Activated CD4-positive, alpha-beta T cell treated with anti-CD3 and anti-CD28 coated beads for 36 hours (primary cell): Measurements from ENCODE around the gene ZNF586. TPM values are rescaled to one million over a fixed set of nuclear protein-coding genes. Genes with fewer than 3 reads are reported as not detected.
"Not testable (repeated sequence)": the region's sequence is repeated elsewhere in the genome, so short reads cannot be mapped to it uniquely, and the experiment has no call there.

ENCODE experiments used
- ATAC-seq: fragments of 200-7000 bp; cut with Tn5 transposase; one replicate; pipeline ENCODE4 v1.10.0; 2021; ENCODE audit warnings: mild to moderate bottlenecking, moderate library complexity
- CTCF ChIA-PET: fragments of 350-600 bp; sonication (Branson Sonifier 250); formaldehyde crosslinking; loops from one replicate; lab custom pipeline; 2021; ENCODE audit warnings: antibody characterized with exemption; lab: Charles Lee
- POLR2A ChIA-PET: fragments of 350-600 bp; sonication (Branson Sonifier 250); formaldehyde crosslinking; loops from one replicate; lab custom pipeline; 2021; ENCODE audit warnings: antibody characterized with exemption, inconsistent platforms; lab: Charles Lee
- DNase-seq: peaks from one replicate; pipeline ENCODE4 v3.0.0-alpha.2; 2020
- H3K27ac Mint-ChIP-seq: one replicate; pipeline ENCODE4 v1.8.0; 2021; ENCODE audit warnings: mixed read lengths
- H3K27me3 Mint-ChIP-seq: one replicate; pipeline ENCODE4 v1.8.0; 2021; ENCODE audit warnings: mixed read lengths
- H3K36me3 Mint-ChIP-seq: one replicate; pipeline ENCODE4 v1.8.0; 2021; ENCODE audit warnings: low read depth, mixed read lengths
- H3K4me1 Mint-ChIP-seq: one replicate; pipeline ENCODE4 v1.8.0; 2021; ENCODE audit warnings: mixed read lengths
- H3K4me3 Mint-ChIP-seq: one replicate; pipeline ENCODE4 v1.8.0; 2021; ENCODE audit warnings: mild to moderate bottlenecking, moderate library complexity, mixed read lengths
- H3K9me3 Mint-ChIP-seq: one replicate; pipeline ENCODE4 v1.8.0; 2021; ENCODE audit warnings: low read depth, mixed read lengths
- intact Hi-C, 2 experiments: fragments of 100-400 bp; cut with DNase I in 1 of 2; cut with micrococcal nuclease in 1 of 2; formaldehyde crosslinking; loops; one replicate each; pipeline versions ENCODE4 v1.14.2 to v1.15.1; 2022 to 2024; cut with DNase I, micrococcal nuclease
- total RNA-seq, 2 experiments: library from RNA; stranded (reverse); gene quantifications; one replicate each; pipeline ENCODE4 v1.2.3, GENCODE V29; 2021

ZNF586 gene
- total RNA-seq, 2 experiments from 2014 or later: 20.3 to 20.5 TPM

- POLR2A ChIA-PET: no interaction called here
- ATAC-seq (no peak), DNase-seq (no peak)
- Mint-ChIP-seq H3K27me3 (no peaks in the 10 kb centered on the region), H3K4me1 (peaks cover 46% of the 10 kb centered on the region), H3K9me3 (no peaks in the 10 kb centered on the region), H3K27ac (peak overlapping the region; percentile 75), H3K4me3 (peak overlapping the region; percentile 89), H3K36me3 (peaks cover 30% of the 10 kb centered on the region)
- CTCF ChIA-PET: interaction anchor here (0.5 kb wide), 1 partner anchor 78 kb away, joined by 3 read pairs; no protein-coding TSS in a partner anchor
- intact Hi-C loops: loop anchor here in 1 of 2 experiments (2.0 to 10.0 kb wide), 2 partner anchors 135 to 1501 kb away; partner anchors contain the start of genes ZNF551 and ZSCAN5A
Measured at GRCh38 chr19:57815247-57816075, 46.0 kb downstream of the ZNF586 start.

- no peaks in the 10 kb centered on the region for H3K27me3 Mint-ChIP-seq
- ChIA-PET POLR2A (no interaction called here), CTCF (no interaction called here)
- H3K27ac Mint-ChIP-seq: peak overlapping the region; percentile 51
- DNase-seq (peak; percentile 17), ATAC-seq (no peak)
- no peaks in the 10 kb centered on the region for H3K9me3 Mint-ChIP-seq
- H3K4me3 Mint-ChIP-seq: no peak overlapping the region
- H3K4me1 Mint-ChIP-seq: peaks cover 55% of the 10 kb centered on the region
- H3K36me3 Mint-ChIP-seq: peaks cover 29% of the 10 kb centered on the region
- intact Hi-C loops: loop anchor here in 1 of 2 experiments (10.0 kb wide), 1 partner anchor 1502 kb away; the partner anchor contains the start of gene ZSCAN5A
Measured at GRCh38 chr19:57816652-57817051, 47.2 kb downstream of the ZNF586 start.

- no peaks in the 10 kb centered on the region for H3K27me3 Mint-ChIP-seq
- intact Hi-C loops: loop anchor here in 1 of 2 experiments (2.0 to 10.0 kb wide), 3 partner anchors 185 to 1503 kb away; partner anchors contain the start of genes ZNF211, ZNF274 and ZSCAN5A
- ChIA-PET CTCF (no interaction called here), POLR2A (no interaction called here)
- no peaks in the 10 kb centered on the region for H3K9me3 Mint-ChIP-seq
- DNase-seq: no peak
- H3K27ac Mint-ChIP-seq: peak overlapping the region; percentile 94
- H3K36me3 Mint-ChIP-seq: peaks cover 31% of the 10 kb centered on the region
- H3K4me3 Mint-ChIP-seq: no peak overlapping the region
- ATAC-seq: no peak
- H3K4me1 Mint-ChIP-seq: peaks cover 53% of the 10 kb centered on the region
Measured at GRCh38 chr19:57817976-57818375, 48.5 kb downstream of the ZNF586 start.

GRCh38 chr19:57818378-57818777 lies 48.9 kb downstream of the ZNF586 start:
- Mint-ChIP-seq H3K9me3 (no peaks in the 10 kb centered on the region), H3K4me1 (peaks cover 51% of the 10 kb centered on the region), H3K27ac (peak overlapping the region; percentile 94), H3K27me3 (no peaks in the 10 kb centered on the region), H3K4me3 (peak overlapping the region; percentile 97), H3K36me3 (peaks cover 33% of the 10 kb centered on the region)
- intact Hi-C loops: loop anchor here in 1 of 2 experiments (2.0 to 10.0 kb wide), 3 partner anchors 186 to 1504 kb away; partner anchors contain the start of genes ZNF211, ZNF274 and ZSCAN5A
- ChIA-PET POLR2A (no interaction called here), CTCF (no interaction called here)
- no peak for DNase-seq
- no peak for ATAC-seq

GRCh38 chr19:57819475-57820148 lies 50.1 kb downstream of the ZNF586 start:
- H3K4me1 Mint-ChIP-seq: peaks cover 51% of the 10 kb centered on the region
- peak overlapping the region; percentile 97 for H3K4me3 Mint-ChIP-seq
- DNase-seq (peak; percentile 89), ATAC-seq (peak; percentile 90)
- no peaks in the 10 kb centered on the region for H3K27me3 Mint-ChIP-seq
- no peaks in the 10 kb centered on the region for H3K9me3 Mint-ChIP-seq
- POLR2A ChIA-PET: interaction anchor here (0.6 to 1.3 kb wide), 3 partner anchors 50 to 111 kb away, joined by 3 to 6 read pairs (median 5); partner anchors contain the start of genes ZNF154 and ZNF586
- CTCF ChIA-PET: interaction anchor here (1.5 to 1.6 kb wide), 2 partner anchors 19 to 138 kb away, joined by 3 to 4 read pairs; partner anchors contain the start of gene ZNF551
- H3K36me3 Mint-ChIP-seq: peaks cover 33% of the 10 kb centered on the region
- peak overlapping the region; percentile 94 for H3K27ac Mint-ChIP-seq
- intact Hi-C loops: loop anchor here in 1 of 2 experiments (1.0 to 10.0 kb wide), 9 partner anchors 50 to 1505 kb away; partner anchors contain the start of genes ZNF211, ZNF256, ZNF274 and ZNF417

GRCh38 chr19:57820599-57820998 lies 51.1 kb downstream of the ZNF586 start:
- no peak for DNase-seq
- no peaks in the 10 kb centered on the region for H3K27me3 Mint-ChIP-seq

GRCh38 chr19:57821095-57821494 lies 51.6 kb downstream of the ZNF586 start:
- CTCF ChIA-PET: not testable (repeated sequence)

More at GRCh38 chr19:57820599-57820998, 51.1 kb downstream of the ZNF586 start:
- no peak for ATAC-seq
- Mint-ChIP-seq H3K27ac (peak overlapping the region; percentile 94), H3K9me3 (no peaks in the 10 kb centered on the region), H3K4me1 (peaks cover 44% of the 10 kb centered on the region), H3K36me3 (peaks cover 39% of the 10 kb centered on the region), H3K4me3 (peak overlapping the region; percentile 97)
- POLR2A ChIA-PET: no interaction called here
- CTCF ChIA-PET: interaction anchor here (1.5 to 1.6 kb wide), 2 partner anchors 20 to 139 kb away, joined by 3 to 4 read pairs; partner anchors contain the start of gene ZNF551
- intact Hi-C loops: no loop called here

GRCh38 chr19:57821501-57821900 lies 52.0 kb downstream of the ZNF586 start:
- DNase-seq, intact Hi-C loops, H3K27me3 Mint-ChIP-seq, ATAC-seq, H3K9me3 Mint-ChIP-seq, H3K27ac Mint-ChIP-seq, CTCF ChIA-PET, POLR2A ChIA-PET: not testable (repeated sequence)
- Mint-ChIP-seq H3K4me1 (peaks cover 43% of the 10 kb centered on the region), H3K36me3 (peaks cover 46% of the 10 kb centered on the region), H3K4me3 (peak overlapping the region; percentile 97)

More at GRCh38 chr19:57821095-57821494, 51.6 kb downstream of the ZNF586 start:
- ATAC-seq, H3K9me3 Mint-ChIP-seq, POLR2A ChIA-PET, H3K27me3 Mint-ChIP-seq, DNase-seq, intact Hi-C loops: not testable (repeated sequence)
- Mint-ChIP-seq H3K36me3 (peaks cover 44% of the 10 kb centered on the region), H3K4me3 (peak overlapping the region; percentile 97), H3K4me1 (peaks cover 44% of the 10 kb centered on the region), H3K27ac (peak overlapping the region; percentile 94)

GRCh38 chr19:57823155-57823554 lies 53.7 kb downstream of the ZNF586 start:
- H3K36me3 Mint-ChIP-seq: peaks cover 56% of the 10 kb centered on the region
- H3K4me3 Mint-ChIP-seq, CTCF ChIA-PET, ATAC-seq, H3K27me3 Mint-ChIP-seq, DNase-seq, POLR2A ChIA-PET, H3K9me3 Mint-ChIP-seq, intact Hi-C loops: not testable (repeated sequence)
- H3K4me1 Mint-ChIP-seq: peaks cover 47% of the 10 kb centered on the region
- peak overlapping the region; percentile 42 for H3K27ac Mint-ChIP-seq

GRCh38 chr19:57823608-57824007 lies 54.1 kb downstream of the ZNF586 start:
- H3K27me3 Mint-ChIP-seq, H3K4me3 Mint-ChIP-seq, CTCF ChIA-PET, POLR2A ChIA-PET, intact Hi-C loops, H3K9me3 Mint-ChIP-seq, DNase-seq, ATAC-seq: not testable (repeated sequence)
- Mint-ChIP-seq H3K4me1 (peaks cover 43% of the 10 kb centered on the region), H3K36me3 (peaks cover 56% of the 10 kb centered on the region), H3K27ac (peak overlapping the region; percentile 42)

GRCh38 chr19:57825511-57825910 lies 56.0 kb downstream of the ZNF586 start:
- no peaks in the 10 kb centered on the region for H3K9me3 Mint-ChIP-seq
- H3K36me3 Mint-ChIP-seq: peaks cover 65% of the 10 kb centered on the region
- H3K4me1 Mint-ChIP-seq: peaks cover 41% of the 10 kb centered on the region
- H3K27me3 Mint-ChIP-seq: no peaks in the 10 kb centered on the region
- no peak overlapping the region for H3K27ac Mint-ChIP-seq
- DNase-seq: no peak
- H3K4me3 Mint-ChIP-seq: no peak overlapping the region
- POLR2A ChIA-PET: no interaction called here
- intact Hi-C loops: no loop called here
- CTCF ChIA-PET: interaction anchor here (0.6 to 0.7 kb wide), 2 partner anchors 30 to 698 kb away, joined by 3 read pairs; no protein-coding TSS in a partner anchor
- no peak for ATAC-seq
